ENCODE data around the gene KANTR.

DNA sequence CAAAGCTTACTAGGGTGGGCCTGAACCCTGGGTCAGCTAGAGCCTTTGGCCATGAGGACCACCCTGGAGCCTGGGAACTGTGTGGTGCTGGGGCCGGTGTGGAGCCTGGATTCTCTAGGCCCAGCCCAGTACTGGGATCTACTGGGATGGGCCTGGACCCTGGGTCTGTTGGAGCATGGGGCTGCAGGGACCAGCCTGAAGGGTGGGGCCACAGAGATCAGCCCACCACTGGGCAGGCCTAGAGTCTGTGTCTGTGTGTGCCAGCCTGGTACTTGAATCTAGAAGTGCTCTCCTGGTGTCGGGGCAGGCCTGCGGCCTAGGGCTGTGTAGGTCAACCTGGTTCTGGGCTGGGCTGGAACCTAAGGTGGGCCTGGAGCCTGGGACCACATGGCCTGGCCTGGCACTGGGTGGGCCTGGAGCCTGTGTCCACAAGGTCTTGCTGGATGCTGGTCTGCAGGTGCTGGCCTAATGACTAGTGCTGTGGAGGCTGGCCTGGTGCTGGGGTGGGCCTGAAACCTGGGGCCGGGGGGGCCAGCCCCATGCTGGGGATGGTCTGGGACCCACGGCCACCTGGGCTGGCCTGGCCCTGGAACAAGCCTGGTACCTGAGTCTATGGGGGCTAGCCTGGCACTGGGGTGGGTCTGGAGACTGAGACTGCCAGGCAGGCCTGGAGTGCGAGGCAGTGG, 21.1 kb downstream of the KANTR start:
- TF ChIP-seq TAF1 (IDR thresholded peaks at IDR 0.05; ENCODE audit: low read depth): no peak
- no peak for TF ChIP-seq EZH2 (IDR thresholded peaks at IDR 0.05; ENCODE audit: borderline replicate concordance, insufficient read depth, low read length, poor library complexity, severe bottlenecking)
- TF ChIP-seq EP300 (conservative IDR thresholded peaks at IDR 0.05; ENCODE audit: poor library complexity, severe bottlenecking): no peak
- TF ChIP-seq, protein P1, sequence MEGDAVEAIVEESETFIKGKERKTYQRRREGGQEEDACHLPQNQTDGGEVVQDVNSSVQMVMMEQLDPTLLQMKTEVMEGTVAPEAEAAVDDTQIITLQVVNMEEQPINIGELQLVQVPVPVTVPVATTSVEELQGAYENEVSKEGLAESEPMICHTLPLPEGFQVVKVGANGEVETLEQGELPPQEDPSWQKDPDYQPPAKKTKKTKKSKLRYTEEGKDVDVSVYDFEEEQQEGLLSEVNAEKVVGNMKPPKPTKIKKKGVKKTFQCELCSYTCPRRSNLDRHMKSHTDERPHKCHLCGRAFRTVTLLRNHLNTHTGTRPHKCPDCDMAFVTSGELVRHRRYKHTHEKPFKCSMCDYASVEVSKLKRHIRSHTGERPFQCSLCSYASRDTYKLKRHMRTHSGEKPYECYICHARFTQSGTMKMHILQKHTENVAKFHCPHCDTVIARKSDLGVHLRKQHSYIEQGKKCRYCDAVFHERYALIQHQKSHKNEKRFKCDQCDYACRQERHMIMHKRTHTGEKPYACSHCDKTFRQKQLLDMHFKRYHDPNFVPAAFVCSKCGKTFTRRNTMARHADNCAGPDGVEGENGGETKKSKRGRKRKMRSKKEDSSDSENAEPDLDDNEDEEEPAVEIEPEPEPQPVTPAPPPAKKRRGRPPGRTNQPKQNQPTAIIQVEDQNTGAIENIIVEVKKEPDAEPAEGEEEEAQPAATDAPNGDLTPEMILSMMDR (IDR thresholded peaks at IDR 0.05; ENCODE audit: poor library complexity, severe bottlenecking): no peak
- no peak for TF ChIP-seq RAD21 (conservative IDR thresholded peaks at IDR 0.05)
- no peak for TF ChIP-seq POLR2AphosphoS5 (IDR thresholded peaks at IDR 0.05)
